ENCODE data around the gene ANGPTL4.

Gene ANGPTL4

DNA sequence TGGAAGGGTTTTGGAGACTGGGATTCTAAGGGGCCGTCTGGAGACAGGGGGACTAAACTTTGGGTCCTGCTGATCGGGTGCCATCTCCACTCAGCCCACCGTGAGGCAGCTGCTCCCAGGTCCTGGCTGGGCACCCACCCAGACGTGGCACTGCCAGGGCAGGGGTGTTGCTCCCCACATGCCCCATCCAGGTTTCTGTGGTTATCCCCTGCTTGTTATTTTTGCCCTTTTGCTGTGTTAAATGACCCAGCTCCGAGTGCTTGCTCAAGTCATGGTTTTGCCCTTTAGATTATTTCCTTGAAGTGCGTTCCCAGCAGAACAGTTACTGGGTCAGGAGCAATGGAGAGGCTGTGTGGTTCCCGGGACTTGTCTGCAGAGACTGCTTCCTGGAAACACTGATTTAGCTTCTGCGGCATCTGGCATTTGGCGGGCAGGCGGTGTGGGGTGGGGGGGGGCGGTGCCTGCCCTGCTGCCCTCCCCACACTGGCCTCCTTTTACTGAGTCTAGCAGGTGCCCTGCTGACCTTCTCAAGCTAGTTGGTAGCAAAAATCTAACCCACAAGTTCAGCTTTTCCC is 28.1 kb downstream of the ANGPTL4 start:
- DNase-seq (ENCODE audit: low read depth): no peak
- H3K4me3 ChIP-seq (ENCODE audit: low read depth, low read length): no peak overlapping the region
- TF ChIP-seq, protein P1, sequence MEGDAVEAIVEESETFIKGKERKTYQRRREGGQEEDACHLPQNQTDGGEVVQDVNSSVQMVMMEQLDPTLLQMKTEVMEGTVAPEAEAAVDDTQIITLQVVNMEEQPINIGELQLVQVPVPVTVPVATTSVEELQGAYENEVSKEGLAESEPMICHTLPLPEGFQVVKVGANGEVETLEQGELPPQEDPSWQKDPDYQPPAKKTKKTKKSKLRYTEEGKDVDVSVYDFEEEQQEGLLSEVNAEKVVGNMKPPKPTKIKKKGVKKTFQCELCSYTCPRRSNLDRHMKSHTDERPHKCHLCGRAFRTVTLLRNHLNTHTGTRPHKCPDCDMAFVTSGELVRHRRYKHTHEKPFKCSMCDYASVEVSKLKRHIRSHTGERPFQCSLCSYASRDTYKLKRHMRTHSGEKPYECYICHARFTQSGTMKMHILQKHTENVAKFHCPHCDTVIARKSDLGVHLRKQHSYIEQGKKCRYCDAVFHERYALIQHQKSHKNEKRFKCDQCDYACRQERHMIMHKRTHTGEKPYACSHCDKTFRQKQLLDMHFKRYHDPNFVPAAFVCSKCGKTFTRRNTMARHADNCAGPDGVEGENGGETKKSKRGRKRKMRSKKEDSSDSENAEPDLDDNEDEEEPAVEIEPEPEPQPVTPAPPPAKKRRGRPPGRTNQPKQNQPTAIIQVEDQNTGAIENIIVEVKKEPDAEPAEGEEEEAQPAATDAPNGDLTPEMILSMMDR (IDR thresholded peaks at IDR 0.05; ENCODE audit: low read depth, low read length, missing control alignments): no peak

DNA sequence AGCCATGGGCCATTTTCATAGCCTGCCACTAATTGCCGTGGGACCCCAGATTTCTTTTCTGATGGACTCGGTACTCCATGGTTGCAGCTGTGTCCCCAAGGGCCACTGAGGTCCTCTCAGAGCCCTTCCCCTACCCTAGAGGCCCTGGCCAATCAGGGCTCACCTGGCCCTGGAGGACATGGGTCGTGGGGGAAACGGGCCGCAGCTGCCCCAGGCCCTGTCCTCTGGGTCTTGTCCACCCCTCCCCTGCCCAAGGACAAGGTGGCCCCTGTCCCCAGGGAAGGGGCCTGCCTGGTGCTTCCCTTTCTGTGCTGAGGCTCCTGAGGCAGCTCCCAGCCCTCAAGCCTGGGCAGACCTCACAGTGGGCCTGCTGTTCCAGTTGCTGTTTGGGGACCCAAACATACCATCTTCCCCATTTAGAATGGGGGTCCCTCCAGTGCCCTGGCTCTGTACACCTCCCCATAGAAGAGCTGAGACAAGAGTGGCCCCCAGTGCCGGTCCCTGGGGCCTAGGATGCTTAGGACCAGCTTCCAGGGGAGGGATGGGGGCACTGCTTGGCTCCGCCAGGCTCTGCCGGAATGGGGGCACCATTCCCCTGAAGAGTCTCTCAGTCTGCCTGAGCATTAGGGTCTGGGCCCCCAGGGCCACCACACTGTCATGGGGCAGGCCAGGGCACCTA is 29.4 kb downstream of the ANGPTL4 start:
- no peak overlapping the region for H3K4me3 ChIP-seq (ENCODE audit: low read depth, low read length)
- no peak for DNase-seq (ENCODE audit: low read depth)
- TF ChIP-seq, protein P1 (IDR thresholded peaks at IDR 0.05; ENCODE audit: low read depth, low read length, missing control alignments): no peak

DNA sequence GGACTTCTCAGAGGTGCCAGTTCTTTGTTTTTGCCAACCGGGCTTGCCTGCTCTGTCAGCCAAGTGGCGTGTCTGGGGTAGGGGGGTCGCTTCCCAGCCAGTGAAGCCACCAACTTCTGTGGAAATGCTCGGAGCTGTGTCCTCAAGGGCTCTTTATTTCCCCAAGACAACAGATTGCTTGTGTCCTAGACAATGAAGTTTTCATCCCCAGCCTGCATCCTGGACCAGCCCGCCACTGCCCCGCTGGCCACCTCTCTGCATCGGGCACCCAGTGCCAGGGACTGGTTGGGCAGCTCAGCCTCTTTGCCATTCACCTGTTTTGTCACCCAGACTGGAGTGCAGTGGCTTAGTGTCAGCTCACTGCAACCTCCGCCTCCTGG is 29.9 kb downstream of the ANGPTL4 start:
- TF ChIP-seq, protein P1 (IDR thresholded peaks at IDR 0.05; ENCODE audit: low read depth, low read length, missing control alignments): no peak
- DNase-seq (ENCODE audit: low read depth): no peak
- no peak overlapping the region for H3K4me3 ChIP-seq (ENCODE audit: low read depth, low read length)

DNA sequence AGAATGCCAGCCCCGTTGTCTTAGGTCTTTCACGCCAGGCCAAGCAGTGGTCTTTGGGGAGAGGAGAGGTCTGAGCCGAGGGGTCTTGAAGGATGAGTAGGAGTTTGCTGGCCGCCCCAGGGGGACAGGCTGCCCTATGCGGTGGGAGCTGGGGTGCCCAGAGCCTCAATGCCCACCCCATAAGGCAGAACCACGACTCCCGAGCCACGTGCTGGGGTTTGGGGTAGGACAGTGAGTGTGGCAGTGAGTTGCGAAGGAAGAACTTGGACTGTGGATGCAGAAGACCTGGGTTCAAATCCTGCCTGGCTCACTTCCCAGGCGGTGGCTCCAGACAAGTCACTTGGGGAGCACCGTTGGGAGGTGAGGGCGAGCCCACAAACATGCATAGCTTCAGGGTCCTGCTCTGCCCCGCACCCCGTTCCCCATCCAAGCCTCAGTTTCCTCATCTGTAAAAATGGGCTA is 31.7 kb downstream of the ANGPTL4 start:
- TF ChIP-seq, protein P1 (IDR thresholded peaks at IDR 0.05; ENCODE audit: low read depth, low read length, missing control alignments): no peak
- no peak overlapping the region for H3K4me3 ChIP-seq (ENCODE audit: low read depth, low read length)
- DNase-seq (ENCODE audit: low read depth): no peak

DNA sequence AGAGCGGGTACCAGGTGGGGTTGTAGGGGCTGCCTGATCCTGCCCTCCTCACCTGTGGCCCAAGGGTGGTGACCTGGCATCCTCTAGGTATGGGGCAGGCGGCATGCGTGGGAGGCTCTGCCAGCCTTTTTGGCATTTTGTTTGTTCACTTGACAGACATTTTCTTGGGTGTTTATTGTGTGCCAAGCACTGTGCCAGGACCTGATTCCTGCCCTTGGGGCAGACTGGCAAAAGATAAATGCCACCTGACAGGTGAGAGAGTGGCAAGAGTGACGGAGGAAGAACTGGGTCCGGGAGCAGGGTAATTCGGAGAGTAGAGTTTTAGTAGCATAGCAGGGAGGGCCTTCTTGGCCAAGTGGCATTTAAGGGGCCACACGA is 32.2 kb downstream of the ANGPTL4 start:
- no peak for DNase-seq (ENCODE audit: low read depth)
- TF ChIP-seq, protein P1 (IDR thresholded peaks at IDR 0.05; ENCODE audit: low read depth, low read length, missing control alignments): no peak
- H3K4me3 ChIP-seq (ENCODE audit: low read depth, low read length): no peak overlapping the region

DNA sequence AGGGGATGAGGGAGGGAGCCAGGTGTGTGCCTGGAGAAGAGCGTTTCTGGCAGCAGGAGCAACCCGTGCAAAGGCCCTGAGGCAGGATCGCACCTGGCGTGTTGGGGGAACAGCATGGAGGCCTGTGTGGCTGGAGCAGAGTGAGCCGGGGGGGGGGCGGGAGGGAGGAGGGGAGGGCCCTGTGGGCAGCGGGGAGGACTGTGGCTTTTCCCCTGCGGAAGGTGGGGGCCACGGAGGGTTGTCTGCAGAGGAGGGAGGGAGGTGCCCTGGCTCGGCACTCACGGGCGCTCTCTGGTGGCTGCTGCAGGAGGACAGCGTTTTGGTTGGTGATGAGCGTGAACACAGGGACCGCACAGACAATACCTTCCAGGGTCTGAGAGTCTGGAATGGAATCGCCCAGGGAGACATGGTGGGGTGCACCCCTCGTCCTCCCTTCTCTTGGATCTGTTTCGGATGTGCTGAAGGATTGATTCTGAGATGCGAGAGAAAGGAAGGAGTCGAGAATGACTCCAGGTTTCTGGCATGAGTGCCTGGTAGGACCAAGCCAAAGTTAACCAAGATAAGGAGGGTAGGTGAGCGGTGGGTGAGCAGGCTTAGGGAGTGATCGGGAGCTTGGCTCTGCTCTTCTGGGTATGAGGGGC is 32.7 kb downstream of the ANGPTL4 start:
- DNase-seq (ENCODE audit: low read depth): peak; percentile 33
- TF ChIP-seq, protein P1 (IDR thresholded peaks at IDR 0.05; ENCODE audit: low read depth, low read length, missing control alignments): peak; percentile 84
- H3K4me3 ChIP-seq (ENCODE audit: low read depth, low read length): no peak overlapping the region
